GM21390 (cell line): ENCODE measurements around the gene DUOX2.
"Not testable (repeated sequence)": the region's sequence is repeated elsewhere in the genome, so short reads cannot be mapped to it uniquely, and the experiment has no call there.

Experiments used
- ATAC-seq: cut with Tn5 transposase; IDR thresholded peaks from one replicate; pipeline ENCODE4 v1.9.1; 2021; ENCODE audit not compliant: unreplicated experiment

DUOX2 gene

DNA sequence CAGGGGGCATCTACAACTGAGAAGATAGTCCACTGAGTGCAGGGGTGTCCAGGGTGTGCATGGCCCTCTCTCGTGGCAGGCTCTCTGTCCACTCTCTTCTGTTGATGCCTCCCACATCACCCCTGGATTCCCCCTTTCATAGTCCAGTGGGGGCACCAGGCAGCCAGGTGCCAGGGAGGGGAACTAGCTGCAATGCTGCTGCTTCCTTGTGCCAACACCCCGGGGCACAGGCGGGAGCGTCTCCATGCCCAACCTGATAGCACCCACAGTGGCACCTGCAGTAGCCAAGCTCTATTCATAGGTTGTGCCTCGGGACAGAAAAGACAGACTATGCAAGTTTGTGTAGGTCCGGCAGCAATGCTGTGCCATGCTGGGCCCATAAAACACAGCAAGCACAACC is 11.7 kb downstream of the DUOX2 start:
- ATAC-seq = no peak

DNA sequence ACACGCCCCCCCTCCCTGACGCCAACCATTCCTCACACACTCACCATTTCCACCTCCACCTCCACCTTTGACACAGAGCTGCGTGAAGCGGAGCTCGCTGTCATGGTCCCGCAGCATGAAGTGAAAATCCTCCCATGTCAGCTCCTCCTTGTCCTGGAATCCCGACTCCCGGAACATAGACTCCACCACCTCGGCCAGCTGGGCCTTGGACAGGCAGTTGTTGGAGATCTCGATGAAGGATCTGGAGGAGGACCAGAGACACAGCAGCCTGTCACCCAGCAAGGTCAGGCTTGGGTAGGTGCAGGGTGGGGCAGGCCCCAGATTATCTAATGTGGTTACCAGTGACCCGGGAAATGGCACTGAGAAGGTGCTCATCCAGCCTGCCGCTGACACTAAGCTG is 12.2 kb downstream of the DUOX2 start:
- ATAC-seq = no peak

- no peak for ATAC-seq
Observed at GRCh38 chr15:45100884-45101625, 12.9 kb downstream of the DUOX2 start.

DNA sequence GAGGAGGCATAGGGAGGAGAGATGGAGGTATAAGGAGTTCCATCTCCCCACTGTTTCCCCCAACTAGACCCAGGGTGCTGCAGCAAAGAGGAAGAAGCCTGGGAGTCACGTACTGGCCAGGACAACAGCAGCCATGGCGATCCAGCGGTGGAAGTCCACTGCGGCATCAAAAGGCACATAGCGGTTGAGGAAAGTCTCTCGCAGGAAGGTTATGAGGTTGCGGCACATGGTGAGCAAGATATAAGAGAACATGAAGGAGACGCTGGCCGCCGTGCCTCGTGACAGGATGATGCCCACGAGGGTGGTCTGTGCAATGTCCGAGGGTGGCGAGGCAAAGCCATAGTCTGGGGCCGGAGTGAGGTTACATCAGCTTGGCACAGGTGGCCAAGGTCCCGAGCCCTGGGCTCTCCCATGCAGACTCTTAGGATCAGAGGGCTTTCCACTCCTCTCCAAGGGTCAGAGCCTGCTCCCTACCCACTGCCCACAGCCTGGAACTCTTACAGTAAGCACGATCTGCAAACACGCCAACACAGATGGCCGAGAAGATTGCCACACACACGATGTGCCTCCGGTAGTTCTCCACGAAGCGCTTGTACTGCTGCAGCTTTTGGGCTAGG is 14.3 kb downstream of the DUOX2 start:
- ATAC-seq = no peak

GRCh38 chr15:45097466-45097865 is 16.5 kb downstream of the DUOX2 start:
- no peak for ATAC-seq

- no peak for ATAC-seq
Observed at GRCh38 chr15:45095661-45096060, 18.3 kb downstream of the DUOX2 start.

- ATAC-seq = no peak
Observed at GRCh38 chr15:45094358-45094730, 19.6 kb downstream of the DUOX2 start.

DNA sequence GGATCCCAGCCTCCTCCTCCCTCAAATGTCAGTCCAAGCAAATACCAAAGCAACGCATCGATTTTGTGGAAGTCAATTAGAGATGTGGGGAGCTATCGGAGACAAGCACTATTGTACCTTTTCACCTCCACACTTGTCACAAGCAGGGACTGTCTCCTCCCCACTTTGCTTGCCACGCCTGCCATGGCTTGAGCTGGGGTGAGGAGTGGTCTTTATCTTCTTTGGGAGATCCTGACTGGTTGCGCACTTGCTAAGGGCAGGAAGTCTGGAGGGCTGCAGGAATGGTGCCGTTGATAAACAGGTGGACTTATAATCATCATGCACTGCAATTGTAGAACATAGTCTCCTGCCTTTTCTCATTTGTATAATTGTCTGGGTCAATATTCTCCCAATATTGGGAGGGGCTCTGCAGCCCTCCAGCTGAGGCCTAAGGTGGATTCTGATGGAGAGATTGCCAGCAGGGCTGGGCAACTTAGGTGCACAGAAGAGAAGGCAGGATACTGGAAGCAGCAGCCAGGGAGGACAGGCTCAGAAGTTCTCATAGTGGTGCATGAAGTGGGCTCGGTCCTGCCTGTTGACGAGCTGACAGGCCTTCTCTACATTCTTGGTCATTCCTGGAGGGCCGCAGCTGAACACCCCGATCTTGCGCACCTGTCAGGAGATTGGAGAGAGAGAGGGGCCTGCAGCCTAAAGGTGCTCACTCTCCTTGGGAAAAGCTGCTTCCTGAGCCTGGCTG is 20.2 kb downstream of the DUOX2 start:
- ATAC-seq = no peak

DNA sequence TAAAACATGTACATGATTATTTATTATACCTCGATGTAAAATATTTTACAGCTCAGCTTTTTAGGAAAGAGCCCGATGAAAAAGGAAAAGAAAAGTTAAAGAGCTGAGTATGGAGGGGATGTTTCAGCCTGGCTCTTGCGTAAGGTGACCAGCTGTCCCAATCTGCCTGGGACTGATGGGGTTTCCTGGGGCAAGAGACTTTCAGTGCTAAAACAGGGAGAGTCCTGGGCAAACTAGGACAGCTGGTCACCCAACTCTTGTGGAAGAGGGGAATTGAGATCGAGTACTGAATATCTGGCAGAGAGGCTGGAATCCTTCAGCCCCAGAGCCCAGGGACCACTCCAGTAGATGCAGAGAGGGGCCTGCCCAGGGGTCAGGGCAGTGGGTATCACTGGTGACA is 21.0 kb downstream of the DUOX2 start:
- no peak for ATAC-seq

- no peak for ATAC-seq
Observed at GRCh38 chr15:45091576-45091975, 22.4 kb downstream of the DUOX2 start.

DNA sequence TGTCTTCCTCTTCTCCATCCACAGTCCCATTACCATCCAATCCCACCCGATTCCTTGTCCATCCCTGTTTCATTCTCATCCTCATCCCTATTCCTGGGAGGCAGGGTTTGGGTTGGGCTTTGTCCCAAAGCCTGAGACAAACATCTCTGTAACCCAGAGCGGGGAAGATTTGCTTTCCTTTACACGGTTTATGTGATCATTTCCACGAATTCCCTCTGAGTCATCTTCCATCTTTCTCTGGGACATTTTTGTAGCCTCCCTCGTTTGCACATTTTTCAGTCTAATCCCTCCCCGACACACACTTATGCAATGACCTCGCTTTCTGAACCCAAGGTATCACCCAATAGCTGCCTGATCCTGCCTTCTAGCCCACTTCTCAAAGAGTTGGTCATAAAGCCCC is 22.8 kb downstream of the DUOX2 start:
- no peak for ATAC-seq

- no peak for ATAC-seq
Observed at GRCh38 chr15:45089712-45090373, 24.1 kb downstream of the DUOX2 start.

- ATAC-seq = no peak
Observed at GRCh38 chr15:45088801-45089711, 24.9 kb downstream of the DUOX2 start.

DNA sequence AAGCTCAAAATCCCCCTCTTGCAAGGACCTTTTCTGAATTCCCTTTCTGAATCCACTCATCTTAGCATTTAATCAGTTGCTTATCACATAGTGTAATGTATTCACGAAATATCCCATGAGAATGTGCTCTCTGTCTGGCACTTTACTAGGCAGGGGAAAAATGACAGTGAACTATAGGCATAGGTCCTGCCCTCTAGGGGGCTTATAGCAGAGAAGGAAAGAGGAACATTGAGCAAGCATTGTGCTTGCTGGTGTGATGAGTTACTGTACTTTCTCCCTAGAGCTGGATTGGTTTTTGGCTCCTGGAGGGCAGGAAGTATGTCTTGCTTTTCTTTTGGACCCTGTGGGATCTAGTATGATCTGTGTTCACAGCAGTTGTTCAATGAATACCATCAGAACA is 26.5 kb downstream of the DUOX2 start:
- no peak for ATAC-seq

GRCh38 chr15:45084163-45084562 is 29.8 kb downstream of the DUOX2 start:
- ATAC-seq = no peak

- ATAC-seq = no peak
Observed at GRCh38 chr15:45083223-45083622, 30.7 kb downstream of the DUOX2 start.

DNA sequence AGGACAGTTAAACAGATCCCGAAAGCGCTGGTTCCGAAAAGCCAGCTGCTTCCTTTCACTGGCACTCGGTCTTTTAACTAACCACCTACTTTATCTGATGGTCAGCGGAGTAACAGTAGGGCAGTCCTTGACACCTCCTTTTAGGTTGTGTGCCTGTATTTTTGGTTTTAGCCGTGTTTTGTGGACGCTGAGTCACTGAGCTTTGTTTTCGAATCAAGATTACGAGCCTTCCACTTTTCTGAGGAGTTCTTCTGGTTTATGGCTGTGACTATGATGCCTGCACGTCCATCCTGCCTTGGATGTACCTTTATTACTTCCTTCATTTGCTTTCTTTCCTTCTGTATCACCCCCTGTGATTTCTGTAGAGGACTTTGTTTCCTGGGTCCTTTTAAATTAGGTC is 31.6 kb downstream of the DUOX2 start:
- not testable (repeated sequence) for ATAC-seq

GRCh38 chr15:45080593-45080992 is 33.4 kb downstream of the DUOX2 start:
- not testable (repeated sequence) for ATAC-seq

- not testable (repeated sequence) for ATAC-seq
Observed at GRCh38 chr15:45079628-45080246, 34.2 kb downstream of the DUOX2 start.

DNA sequence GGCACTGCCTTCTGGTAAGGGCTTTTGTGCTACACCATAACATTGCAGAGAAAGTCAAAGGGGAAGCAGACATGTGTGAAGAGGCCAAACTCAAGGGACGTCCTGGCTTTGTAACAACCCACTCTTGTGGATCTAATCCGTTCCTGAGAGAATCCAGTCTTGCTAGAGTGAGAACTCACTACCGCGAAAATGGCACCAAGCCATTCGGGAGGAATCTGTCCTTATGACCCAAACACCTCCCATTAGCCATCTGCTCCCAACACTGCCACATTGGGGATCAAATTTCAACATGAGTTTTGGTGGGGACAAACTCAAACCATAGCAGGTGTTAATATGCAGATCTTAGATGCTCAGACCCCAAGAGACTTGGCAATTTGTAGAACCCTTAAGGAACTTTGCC is 34.8 kb downstream of the DUOX2 start:
- ATAC-seq = not testable (repeated sequence)
